Medulla oblongata (tissue), 1 donor: ENCODE data around the gene VPS13D.

Source experiments
- DNase-seq: peaks from one replicate; pipeline ENCODE4 v3.0.0-alpha.2; 2015; ENCODE audit errors: extremely low spot score

VPS13D gene

DNA sequence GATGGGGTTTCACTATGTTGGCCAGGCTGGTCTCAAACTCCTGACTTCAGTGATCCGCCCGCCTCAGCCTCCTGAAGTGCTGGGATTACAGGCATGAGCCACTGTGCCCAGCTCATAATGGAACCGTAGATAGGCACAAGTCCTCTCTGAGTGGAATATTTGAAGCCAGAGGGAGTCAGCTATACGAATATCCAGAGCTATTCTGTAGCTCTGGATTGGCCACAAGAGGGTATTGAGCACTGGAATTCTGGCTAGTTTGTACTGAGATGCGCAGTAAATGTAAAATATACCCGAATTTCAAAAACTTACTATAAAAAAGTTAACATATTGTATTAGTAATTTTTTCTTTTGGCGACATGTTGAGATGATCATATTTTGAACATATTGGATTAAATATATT is 851 bp upstream of the VPS13D start:
- no peak for DNase-seq

DNA sequence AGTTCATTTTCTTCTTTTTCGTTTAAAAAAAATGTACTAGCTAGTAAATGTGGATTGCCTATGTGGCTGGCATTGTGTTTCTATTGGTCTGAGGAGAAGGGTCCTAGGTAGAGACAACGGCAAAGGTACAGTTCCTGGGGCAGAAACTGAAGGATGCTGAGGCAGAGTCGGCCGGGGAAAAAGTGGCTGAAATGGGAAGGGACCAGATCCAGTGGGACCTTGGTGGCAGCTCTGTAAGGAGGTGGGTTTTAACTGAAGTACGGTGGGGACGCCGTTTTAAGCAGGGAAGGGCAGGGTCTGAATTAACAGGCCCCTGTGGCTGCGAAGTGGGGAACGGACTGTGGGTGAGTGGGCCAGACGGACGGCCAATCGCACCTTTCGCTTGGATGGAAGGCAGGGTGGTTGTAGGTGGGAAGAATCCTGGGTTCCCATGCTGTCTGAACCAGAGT is 420 bp upstream of the VPS13D start:
- DNase-seq = no peak

DNA sequence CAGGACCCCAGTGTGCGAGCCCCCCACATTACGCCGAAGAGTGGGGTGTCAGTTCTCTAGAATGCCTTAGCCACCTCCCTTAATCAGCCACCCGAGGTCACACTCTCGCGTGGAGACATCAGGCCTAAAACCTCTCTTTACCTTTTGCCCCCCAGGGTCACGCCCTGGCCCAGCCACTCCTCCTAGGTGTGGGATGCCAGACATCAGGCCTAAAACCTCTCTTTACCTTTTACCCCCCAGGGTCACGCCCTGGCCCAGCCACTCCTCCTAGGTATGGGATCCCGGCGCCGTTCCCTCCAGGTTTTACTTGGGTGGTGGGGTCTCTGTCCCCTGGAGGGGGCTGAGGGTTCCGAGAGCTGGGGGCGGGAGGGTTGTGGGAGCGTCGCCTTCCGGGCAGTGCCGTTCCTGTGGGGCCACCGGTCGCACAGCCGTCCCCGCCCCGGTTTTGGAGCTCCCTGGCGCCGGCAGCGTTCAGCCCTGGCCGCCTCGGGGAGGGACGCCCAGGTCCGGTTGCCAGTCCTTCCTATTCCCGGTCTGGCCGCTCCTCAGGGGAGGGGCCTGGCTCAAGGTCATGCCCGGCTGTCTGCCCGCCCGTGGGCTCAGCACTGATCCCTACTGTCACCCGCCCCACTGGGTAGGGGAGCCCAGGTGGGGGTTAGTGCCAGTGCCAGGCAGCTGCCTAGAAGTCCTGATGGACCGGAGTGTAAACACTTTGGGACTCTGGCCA is 882 bp downstream of the VPS13D start:
- DNase-seq = peak; percentile 15

DNA sequence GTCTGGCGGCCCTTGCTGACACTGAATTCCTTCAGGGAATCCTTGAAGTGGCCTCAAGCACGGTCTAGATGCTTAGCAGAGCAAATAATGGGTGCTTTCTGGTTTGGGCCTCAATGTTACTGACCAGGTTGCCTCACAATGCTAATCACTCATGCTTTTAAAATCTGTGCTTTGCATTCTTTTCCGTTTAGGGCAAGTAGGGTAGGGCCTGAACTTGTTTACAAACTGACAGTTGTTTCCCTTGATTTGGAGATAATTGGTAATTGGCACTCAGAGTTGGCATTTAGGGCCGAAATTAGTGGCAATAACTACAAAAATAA is 1.4 kb downstream of the VPS13D start:
- no peak for DNase-seq

DNA sequence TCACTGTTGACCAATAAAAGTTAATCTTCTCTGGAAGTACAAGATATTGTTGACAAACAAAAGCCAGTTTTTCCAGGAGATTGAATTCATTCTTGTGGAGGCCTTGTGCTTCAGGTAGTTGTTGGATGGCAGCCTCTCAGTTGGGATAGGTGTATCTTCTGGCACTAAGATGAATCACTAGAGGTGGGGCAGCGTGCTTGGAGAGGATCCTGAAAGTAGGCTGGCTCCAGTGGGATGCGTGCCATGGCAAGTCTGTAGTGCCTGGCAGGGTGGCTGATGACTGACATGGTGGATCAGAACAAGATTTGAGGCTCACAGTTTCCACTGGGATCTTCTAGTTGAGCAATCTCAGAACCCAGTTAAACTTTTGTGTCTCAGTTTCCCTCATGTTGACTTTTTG is 2.4 kb downstream of the VPS13D start:
- no peak for DNase-seq

DNA sequence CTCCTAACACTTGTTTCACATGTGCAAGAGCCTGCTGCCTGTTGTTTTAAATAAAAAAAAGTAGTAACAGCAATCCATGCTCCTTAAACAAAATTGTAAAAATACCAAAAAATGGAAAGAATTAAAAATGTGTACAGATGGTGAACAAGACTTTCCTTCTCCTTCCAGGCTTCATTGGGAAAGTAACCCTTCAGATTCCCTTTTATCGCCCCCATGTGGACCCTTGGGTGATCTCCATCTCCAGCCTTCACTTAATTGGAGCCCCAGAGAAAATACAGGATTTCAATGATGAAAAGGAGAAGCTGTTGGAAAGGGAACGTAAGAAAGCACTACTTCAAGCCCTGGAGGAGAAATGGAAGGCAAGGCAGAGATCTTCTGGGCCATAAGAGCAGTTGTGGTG is 14.2 kb downstream of the VPS13D start:
- DNase-seq = no peak

DNA sequence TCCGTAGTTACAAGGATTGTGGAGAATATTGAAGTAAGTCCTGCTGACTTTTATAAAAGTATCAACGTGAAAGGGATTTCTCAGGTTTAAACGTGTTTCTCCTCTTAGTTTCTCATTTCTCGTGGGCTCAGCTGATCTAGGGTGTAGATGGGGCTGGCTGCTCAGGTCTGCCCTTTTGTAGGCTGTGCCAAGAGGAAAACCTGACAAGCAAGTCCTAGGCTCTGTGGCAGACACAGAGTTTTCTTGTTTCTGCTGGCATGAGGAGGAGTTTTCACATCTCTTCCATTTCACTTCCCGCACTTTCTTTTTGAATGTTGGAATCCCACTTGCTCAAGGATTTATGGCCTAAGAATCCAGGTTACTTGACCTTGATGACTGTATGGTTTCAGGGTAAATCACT is 14.8 kb downstream of the VPS13D start:
- DNase-seq = no peak

DNA sequence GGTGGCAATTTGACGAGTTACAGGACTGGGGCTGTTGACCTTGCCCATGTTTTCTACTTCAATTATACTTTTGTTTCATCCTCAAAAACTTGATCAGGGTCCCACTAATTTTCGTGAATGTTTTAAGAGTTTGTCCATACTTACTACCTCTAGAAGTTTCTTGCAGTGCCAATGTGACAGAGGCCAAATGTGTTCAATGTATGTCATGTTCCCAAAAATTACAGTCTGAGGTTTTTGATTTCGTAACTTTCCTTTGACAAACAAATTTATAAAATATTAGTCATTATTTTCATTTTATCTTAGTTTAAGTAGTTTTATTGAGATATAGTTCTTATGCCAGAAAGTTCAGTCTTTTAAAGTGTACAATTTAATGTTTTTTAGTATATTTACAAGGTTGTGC is 15.3 kb downstream of the VPS13D start:
- DNase-seq = no peak

DNA sequence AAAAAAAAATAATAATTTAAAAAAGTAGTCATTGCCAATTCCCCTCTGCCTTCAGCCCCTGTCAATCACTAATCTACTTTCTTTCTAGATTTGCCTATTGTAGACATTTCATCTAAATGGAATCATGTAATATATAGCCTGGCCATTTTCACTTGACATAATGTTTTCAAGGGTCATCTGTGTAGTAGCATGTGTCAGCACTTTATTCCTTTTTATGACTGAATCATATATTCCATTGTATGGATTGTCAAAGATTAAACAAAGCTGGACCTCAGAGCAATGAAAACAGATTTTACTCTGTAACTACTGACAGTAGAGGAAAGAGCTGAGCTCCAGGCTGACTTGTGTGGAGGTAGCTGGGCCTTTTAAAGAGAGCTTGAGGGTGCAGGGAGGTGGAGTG is 15.9 kb downstream of the VPS13D start:
- DNase-seq = no peak

DNA sequence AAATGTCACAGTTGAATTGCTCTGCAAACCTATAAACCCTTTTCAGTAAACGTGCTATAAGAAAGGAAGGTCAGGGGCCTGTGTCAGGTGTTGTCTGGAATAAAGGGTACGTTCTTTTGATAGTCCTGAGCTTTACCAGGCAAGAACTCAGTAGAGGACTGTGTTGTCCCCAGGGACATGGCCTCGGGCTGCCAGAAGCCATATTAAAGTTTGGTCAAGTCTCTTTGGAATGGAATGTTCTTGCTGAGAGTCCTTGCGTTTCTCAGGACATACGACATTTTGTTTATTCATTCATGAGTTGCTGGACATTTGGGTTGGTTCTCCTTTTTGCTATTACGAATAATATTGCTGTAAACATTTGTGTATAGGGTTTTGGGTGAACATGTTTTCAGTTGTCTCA is 16.8 kb downstream of the VPS13D start:
- no peak for DNase-seq

DNA sequence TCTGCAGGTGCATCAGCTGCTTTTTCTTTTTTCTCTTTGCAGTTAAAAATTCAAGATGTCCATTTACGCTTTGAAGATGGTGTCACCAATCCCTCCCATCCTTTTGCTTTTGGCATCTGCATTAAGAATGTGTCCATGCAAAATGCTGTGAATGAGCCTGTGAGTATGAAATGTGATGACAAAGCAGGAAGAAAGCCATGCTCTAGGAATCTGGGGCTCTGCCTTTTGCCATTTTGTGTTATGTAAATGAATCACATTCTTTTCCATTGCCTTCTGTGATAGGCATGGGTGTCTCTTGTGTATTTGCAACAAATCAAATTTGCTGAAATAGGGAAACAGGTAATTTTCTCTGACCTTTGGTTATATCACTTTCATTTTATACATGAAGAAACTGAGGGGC is 19.4 kb downstream of the VPS13D start:
- no peak for DNase-seq

DNA sequence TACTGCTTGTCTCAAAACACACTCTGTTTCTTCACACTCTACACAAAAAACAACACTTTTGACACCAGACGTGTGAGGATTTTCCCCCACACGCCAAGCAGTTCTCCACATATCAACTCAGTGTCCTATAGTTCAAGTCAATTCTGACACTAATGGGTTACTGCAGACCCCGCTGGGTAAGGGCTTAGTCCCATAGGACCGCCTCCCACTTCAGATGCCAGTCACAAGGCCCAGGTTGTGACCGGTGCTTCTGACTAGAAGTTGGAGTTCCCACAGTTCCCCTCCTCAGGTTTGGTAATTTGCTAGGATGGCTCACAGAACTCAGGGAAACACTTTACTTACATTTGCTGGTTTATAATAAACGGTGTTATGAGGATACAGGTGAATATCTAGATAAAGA is 19.9 kb downstream of the VPS13D start:
- DNase-seq = no peak

DNA sequence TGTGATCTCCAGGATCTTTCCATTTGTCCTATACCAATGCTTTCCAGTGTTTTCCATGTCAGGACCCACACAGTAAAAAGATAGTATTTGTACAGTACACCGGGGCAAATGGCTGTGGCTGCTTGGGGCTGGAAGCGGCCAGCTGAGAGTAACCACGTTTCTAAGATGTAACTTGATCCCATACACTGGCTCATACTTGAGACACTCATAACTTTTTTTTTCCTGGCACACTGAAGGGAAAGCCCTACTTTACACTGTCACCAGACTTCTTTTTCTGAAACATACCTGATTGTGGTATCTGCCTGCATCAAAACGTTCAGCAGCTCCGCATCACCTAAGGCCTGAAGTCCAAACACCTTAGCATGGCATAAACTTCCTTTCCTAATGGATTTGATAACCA is 21.6 kb downstream of the VPS13D start:
- DNase-seq = no peak

DNA sequence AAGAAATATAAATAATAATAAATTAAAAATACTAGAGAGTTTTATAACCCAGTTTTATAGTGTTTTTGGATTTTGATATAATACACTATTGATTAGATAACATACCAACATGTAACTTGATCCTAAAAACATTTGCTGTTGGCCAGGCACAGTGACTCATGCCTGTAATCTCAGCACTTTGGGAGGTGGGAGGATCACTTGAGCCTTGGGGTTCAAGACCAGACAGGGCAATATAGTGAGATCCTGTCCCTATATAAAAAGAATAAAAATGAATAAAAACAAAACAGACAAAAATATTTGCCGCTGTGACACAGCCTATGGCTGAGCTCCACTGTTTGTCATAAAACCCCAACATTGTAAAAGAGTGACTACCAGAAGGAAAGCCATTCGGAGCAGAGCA is 26.1 kb downstream of the VPS13D start:
- DNase-seq = no peak

DNA sequence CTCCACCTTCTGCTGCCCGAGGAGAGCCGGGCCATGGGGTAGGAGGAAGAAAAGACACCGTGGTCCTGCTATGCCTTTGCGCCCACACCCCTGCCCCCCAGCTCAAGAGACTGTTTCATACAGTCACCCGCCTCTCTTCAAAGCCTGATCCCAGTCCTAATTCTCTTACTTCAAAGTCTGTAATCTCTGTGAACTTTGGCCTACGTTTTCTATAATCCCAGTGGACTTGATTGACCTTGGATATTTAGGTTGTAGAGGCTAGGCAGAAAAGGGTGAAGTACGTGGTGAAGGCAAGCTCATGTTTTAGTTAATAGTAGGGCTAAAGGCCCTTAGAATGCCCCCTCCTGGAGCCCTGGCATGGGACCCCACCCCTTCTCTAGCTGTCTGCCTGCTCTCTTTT is 28.4 kb downstream of the VPS13D start:
- no peak for DNase-seq

DNA sequence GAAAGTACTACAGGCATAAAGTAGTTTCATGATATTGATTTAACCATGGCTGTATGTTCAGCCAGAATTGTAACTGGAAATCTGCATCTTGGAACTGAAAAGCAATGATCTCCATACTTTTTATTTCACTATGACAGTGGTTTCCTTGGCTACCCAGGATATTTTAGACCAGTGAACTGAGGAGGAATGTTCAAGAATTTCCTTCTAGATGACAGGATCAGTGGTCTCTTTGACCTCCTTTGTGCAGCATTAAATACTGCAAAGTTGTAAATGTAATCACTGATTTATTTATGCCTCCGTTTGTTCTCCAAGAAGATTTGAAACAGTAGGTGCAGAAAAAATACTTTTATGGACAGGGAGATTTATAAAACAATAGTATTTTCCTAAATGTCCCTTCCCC is 39.5 kb downstream of the VPS13D start:
- DNase-seq = no peak

DNA sequence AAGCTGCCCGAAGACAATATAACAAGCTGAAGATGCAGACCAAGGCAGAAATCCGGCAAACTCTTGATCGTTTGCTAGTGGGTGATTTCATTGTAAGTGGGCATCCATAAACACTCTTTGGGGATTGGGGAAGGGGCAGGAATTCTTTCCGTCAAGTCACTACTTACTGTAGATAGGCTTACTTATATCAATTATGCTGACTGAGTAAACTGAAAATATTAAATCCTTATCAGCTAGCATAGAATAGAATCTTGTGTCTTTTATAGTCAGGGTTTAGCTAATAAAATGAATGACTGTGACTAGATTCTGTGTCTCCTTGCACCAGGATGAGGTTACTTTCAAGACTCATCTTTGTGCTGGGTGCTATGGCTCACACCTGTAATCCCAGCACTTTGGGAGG is 41.2 kb downstream of the VPS13D start:
- DNase-seq = no peak

DNA sequence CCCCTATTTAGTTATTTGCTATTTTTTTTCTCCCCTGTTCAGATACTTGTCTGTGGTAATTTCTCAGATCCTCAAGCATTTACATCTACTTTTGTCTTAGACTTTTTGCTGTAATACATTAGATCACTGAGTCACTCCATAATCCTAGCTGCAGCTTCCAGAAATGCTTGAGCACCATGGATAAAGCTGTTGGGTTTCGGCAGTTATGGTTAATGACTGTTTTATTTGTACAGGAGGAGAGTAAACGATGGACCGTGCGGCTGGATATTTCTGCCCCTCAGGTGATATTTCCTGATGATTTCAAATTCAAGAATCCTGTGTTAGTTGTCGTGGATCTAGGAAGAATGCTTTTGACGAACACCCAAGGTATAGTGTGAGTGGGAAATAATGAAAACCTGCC is 42.9 kb downstream of the VPS13D start:
- DNase-seq = no peak

DNA sequence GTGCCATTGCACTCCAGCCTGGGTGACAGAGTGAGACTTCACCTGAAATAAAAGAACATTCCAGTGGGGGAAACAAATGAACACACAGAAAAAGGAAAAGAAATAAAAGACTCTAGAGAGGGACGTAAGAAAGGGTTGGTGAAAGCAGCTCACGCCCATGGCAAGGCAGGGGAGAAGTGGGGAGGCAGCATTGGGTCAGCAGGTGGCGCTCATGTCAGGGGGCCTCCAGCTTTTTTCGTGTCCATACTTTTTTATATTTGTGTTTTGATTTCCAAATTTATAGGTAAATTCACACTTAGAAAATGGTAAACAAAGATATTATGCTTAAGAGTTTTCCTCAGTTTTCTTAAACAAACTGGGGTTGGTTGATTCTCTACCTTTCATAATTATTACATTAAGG is 45.5 kb downstream of the VPS13D start:
- peak; percentile 4 for DNase-seq

DNA sequence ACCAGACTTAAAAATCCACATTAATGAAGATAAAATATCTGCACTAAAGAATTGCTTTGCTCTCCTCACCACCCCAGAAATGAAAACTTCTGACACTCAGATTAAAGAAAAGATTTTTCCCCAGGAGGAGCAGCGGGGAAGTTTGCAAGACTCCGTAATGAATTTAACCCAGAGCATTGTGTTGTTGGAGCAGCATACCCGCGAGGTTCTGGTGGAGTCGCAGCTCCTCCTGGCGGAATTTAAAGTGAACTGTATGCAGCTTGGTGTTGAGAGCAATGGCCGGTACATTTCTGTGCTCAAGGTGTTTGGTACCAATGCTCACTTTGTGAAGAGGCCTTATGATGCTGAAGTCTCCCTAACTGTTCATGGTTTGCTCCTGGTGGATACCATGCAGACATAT is 46.4 kb downstream of the VPS13D start:
- DNase-seq = no peak

DNA sequence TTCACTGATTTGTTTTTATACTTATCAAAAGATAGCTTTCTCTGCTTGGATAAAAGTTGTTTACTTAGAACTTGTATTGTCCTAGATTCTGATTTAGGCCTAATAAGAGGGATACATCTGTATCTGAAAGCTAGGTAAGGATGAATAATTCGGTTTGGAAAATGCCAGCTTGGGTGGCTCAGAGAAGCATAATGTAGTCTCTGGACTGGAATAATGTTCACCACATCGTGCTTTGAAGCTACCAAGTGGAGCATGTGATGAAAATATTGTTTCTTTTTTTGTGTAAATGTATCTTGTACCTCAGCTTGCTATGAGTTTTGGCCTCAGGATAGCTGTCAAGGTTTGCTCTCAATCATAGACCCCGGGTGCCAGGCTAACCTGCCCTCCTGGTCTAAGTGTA is 49.2 kb downstream of the VPS13D start:
- DNase-seq = no peak

DNA sequence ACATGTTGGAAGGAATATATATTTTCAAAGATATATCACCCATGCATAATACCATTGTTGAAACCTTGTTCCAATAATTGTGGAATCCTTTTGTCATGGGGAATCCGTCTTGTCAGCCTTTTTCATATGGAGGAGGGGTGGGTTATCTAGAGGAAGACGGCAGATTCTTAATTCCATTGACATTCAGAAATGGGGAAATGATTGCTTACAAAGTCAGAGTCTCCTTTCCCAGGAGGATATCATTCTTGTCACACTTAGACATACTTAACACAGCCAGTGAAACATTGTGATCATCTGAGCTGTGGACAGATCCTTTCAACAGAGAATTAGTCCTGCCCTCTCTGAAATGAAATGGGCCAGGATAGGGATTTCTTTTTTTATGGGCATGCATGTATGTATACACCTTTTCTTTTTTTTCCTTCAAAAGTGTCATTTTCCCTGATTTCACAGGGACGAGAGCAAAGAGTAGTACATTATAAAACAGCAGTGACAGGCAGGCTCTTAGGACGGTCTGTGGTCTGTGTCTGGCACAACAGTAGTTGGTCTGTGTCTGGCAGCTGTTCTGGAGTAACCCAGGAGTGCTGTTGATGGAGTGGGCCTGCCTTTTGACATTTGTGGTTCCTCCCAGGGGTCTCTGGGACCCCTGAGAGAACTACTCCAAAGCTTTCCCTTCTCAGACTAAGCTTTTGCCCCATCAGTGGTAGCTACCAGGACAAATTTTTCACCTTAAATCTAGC is 50.1 kb downstream of the VPS13D start:
- DNase-seq = peak; percentile 3

DNA sequence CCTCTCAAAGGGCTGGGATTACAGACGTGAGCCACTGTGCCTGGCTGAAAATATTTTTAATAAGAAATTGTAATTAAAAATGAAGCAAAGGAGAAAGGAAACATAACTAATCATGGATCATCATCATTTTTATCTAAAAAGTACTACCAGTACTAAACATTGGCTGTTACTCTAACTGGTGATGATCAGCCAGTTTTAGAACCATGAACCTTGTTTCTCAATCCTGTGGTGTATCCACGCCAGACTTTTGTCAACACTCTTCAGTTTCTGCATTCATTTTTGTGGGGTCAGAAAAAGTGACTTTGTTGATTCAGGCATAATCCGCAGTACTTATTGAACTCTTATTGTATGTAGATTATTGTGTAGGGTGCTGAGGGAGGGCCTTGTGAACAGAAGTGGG is 52.3 kb downstream of the VPS13D start:
- DNase-seq = no peak

DNA sequence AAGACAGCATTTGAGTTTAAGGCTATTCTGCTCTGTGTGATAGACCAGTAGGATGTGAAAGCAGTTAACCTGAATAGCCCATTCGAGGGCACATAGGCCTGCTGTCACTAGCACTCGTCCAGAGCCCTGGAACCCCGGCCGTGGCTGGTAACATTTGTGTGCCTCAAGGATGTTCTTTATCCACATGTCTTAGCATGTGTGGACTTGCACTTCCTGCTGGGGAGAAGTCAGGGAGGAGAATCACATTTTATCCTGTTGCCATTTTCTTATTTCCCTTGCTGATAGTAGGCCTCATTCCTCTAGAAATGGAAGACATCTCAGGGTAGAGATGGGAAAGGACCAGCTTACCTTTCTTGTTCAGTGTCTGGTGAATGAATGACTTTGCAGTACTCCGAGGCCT is 54.7 kb downstream of the VPS13D start:
- DNase-seq = no peak
